Measurements from ENCODE around the gene NDFIP2.

Gene NDFIP2

GRCh38 chr13:79462895-79463294, 18.1 kb upstream of the NDFIP2 start:
- no peak for DNase-seq

- no peak for DNase-seq
Measured at GRCh38 chr13:79463604-79464003, 17.4 kb upstream of the NDFIP2 start.

GRCh38 chr13:79466872-79467271, 14.1 kb upstream of the NDFIP2 start:
- DNase-seq, result no peak

DNA sequence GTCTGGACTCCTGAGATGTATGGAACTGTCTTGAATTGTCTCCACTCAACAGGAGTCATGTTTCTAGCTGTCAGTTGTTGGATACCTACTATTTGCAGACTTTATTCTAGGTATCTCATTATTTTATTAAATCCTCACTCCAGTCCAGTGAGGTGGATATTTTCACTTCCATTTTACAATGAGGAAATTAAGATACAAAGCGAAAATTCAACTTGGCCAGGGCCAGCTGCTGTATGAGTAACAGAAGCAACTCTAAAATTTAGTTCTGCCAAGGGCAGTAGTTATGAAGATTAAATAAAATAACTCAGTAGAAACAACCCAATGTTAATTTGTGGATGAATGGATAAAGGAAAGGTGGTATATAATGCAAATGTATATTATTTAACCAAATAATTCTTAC, 12.6 kb upstream of the NDFIP2 start:
- DNase-seq, result no peak

DNA sequence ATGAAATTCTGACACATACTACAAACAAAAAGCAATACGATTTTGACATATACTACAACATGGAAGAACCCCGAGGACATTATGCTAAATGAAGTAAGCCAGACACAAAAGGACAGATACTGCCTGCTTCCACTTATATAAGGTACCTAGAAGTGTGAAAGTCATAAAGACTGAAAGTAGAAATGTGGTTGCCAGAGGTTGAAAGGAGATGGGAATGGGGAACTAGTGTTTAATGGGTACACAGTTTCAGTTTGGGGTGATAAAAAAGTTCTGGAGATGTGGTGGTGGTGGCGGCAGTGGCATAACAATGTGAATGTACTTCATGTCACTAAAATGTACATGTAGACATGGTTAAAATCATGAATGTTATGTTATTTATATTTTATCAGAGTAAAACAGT, 12.1 kb upstream of the NDFIP2 start:
- no peak for DNase-seq

GRCh38 chr13:79469608-79470007, 11.3 kb upstream of the NDFIP2 start:
- DNase-seq, result no peak

GRCh38 chr13:79470666-79471065, 10.3 kb upstream of the NDFIP2 start:
- DNase-seq, result no peak

GRCh38 chr13:79475569-79475968, 5.4 kb upstream of the NDFIP2 start:
- DNase-seq, result no peak

DNA sequence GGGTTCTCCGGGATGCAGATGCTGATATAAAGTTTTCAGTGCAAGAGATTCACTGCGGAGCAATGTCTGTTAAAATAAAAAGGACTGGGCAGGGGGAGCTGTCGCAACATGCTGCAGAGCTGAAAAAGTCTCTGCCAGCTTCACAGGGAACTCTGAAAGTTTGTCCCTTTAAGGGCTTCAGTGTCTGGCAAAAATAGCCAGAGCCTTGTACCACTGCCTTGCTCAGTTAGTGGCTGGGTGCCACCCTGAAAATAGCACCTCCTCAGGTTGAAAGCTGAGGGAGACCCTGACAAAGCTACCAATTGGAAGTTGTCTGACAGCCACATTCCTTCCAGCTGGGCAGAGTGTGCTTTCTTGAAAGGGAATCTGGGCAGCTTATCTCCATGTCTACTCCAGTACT, 3.0 kb upstream of the NDFIP2 start:
- DNase-seq, result no peak

DNA sequence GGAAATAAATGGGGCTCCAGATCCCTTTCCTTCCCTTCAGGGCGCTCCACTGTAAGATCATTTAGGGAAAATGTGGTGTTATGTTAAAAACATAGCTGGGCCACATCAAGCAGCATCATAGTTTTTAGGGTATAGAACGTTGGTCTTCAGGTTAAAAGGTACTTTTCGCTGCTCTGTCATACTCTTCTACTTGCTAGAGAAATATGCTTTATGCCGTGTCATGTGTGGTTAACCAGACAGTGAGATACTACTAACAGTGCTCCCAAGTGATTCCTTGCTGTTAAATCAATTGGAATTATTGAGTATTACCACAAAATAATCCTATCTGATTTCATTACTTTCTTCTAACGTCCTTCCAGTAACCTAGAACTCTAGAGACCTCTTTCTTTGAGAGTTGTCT, 1.1 kb upstream of the NDFIP2 start:
- DNase-seq, result no peak

- peak; percentile 68 for DNase-seq
Measured at GRCh38 chr13:79481685-79482052, 714 bp downstream of the NDFIP2 start.

- no peak for DNase-seq
Measured at GRCh38 chr13:79482281-79482970, 1.5 kb downstream of the NDFIP2 start.

GRCh38 chr13:79483086-79483706, 2.2 kb downstream of the NDFIP2 start:
- DNase-seq, result no peak

DNA sequence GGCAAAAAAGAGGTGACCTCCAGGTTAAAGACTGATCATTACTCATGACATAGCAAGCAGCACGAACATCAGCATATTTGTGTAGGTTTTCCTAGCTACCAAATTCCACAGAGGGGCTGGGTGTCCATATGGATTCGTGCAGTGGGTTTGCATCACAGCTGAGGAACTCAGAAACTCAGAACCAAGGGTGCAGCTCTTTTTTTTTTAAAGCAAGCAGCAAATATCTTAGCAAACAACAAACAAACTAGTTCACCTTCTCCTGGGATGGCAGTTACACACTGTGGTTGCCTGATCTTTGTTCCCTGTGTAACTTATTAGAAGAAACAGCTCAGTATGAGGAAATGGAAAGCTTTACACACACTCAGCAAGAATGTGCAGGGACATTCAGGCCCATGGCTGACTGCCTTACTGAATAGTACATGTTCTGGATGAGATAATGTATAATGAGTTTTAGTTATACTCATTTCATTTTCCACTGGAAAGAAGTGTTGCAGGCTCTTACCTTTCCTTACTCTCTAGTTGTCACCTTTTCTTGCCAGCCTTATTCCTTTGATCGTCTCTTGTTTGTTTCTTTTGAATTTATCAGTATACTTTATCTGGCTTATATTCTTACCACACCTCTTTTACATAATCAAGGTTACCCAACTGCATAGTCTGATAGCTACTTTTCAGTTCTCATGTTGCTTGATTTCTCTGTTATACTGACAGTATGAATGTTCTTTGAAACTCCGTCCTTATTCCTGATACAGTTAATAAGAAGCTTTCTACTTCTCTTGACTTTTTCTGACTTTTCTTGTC, 4.3 kb downstream of the NDFIP2 start:
- no peak for DNase-seq

DNA sequence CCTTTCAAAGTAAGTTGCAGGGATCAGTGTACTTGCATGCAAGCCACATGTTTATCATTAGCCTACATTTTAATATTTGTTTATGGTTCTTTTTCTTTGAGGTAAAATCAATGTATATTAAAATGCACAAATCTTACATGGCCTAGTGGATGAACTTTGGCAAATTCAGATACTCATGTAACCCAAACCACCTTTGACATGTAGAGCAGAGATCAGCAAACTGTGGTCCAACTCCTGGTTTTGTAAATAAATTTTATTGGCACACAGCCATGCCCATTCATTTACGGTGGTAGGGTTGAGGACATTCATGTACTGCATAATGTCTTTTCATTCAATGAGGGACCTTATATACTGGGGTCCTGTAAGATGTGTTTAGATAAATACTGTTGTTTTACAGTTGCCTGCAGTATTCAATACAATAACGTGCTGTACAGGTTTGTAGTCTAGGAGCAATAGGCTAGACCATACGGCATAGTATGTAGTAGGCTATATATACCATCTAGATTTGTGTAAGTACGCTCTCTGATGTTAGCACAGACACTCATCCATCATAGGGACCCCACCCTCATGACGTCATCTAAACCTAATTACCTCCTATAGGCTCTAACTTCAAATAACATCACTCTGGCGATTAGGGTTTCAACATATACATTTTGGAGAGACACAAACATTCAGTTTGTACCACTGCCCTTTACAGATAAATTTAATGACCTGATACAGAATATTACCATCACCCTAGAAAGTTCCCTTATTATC, 5.7 kb downstream of the NDFIP2 start:
- no peak for DNase-seq

- DNase-seq, result no peak
Measured at GRCh38 chr13:79490326-79490725, 9.4 kb downstream of the NDFIP2 start.

DNA sequence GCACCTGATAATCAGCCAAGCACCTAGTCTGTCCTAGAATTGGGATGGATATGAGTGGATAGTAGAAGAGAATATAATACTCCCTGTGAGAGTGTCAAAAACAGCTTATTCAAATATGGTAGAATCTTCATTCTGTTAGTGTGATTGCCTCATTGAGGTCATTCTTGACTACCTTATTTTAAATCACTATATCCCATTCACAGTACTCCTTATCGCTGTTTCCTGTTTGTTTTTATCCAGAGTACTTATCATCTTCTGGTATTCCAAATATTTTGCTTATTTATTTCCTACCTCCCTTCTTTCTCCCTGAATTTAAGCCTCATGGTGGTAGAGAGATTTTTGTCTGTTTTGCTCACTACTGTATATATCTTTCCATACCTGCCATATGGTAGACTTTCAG, 9.9 kb downstream of the NDFIP2 start:
- DNase-seq, result no peak

DNA sequence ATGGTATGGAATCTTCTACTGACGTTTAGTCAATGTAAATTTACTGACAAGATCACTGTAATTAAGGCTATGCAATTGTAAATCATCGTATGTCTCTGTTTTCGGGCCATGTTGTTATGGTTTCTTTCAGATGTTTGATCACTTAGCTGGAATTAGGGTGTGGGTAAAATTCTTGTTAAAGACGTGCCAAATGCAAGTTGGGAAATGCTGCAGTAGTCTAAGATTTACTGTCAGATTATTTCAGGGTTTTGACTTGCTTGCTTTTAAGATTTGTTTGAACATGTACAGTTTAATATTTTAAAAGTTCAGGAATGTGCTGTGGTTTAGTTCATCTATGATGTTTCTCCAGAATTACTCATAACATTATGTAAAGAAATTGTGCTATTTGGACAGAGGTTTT, 10.8 kb downstream of the NDFIP2 start:
- no peak for DNase-seq

GRCh38 chr13:79492313-79492798, 11.4 kb downstream of the NDFIP2 start:
- no peak for DNase-seq

DNA sequence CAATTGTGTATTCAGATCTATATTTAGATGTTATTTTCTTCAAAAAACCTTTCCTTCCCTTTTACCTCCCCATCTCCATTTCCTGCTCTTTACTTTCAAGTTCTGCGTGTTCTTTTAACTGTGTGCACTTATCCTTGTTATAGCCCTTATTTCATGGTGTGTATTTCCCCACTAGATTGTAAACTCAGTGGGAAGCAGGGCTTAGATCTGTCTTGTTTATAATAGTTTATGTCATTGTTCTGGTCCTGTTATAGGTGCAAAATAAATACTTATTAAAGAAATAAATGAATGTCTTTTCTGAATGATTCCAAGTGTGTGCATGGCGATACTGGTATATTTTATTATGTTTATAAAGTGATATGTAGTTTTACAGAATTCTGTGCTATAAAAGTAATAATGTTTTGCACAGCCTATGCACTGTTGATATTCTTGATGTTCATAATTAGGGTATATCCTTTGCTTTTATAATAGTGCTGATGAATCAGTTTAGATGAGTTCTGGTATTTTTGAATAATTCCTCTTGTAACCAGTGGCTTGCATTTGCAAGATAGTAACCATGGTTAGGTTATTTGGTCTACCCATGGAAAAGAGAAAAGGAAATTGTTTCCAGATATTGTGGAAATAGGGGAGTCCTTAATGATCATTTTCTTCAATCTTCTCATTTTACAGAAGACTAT, 12.1 kb downstream of the NDFIP2 start:
- DNase-seq, result no peak

GRCh38 chr13:79496188-79496587, 15.2 kb downstream of the NDFIP2 start:
- DNase-seq, result no peak

GRCh38 chr13:79497064-79497463, 16.1 kb downstream of the NDFIP2 start:
- no peak for DNase-seq

GRCh38 chr13:79497852-79498251, 16.9 kb downstream of the NDFIP2 start:
- no peak for DNase-seq

Measured in NCI-H526 treated with DMSO at 0.1 percent for 48 hours (cell line).